Stomach (tissue), 4 donors: ENCODE data around the gene PCDH9.

ENCODE experiments used
- CTCF ChIP-seq, 7 experiments: fragments of 450-650 bp in 4 of 7; fragments of 200-600 bp in 3 of 7; sonication (generic) in 3 of 7; IDR thresholded peaks; one replicate each; pipeline ENCODE4 v1.5.1; 2016 to 2019; ENCODE audit warnings: antibody characterized with exemption in 7 of 7, control low read depth in 2 of 7, mild to moderate bottlenecking in 1 of 7
- EP300 ChIP-seq: sonication (generic); formaldehyde crosslinking; IDR thresholded peaks from one replicate; pipeline ENCODE4 v1.6.1; 2017; ENCODE audit warnings: antibody characterized with exemption
- POLR2A ChIP-seq, 4 donors: fragments of 450-650 bp; IDR thresholded peaks; one replicate each; pipeline ENCODE4 v1.6.1; 2016; ENCODE audit warnings: antibody characterized with exemption in 4 of 4, control low read depth in 2 of 4, mild to moderate bottlenecking in 1 of 4, moderate library complexity in 1 of 4
- POLR2AphosphoS5 ChIP-seq, 3 donors: sonication (generic); formaldehyde crosslinking; IDR thresholded peaks; one replicate each; pipeline ENCODE4 v1.6.1; 2016; ENCODE audit warnings: antibody characterized with exemption in 3 of 3

GRCh38 chr13:66803808-66804456 is 426.2 kb downstream of the PCDH9 start:
- TF ChIP-seq POLR2A (IDR thresholded peaks at IDR 0.05) (no peak), POLR2AphosphoS5 (IDR thresholded peaks at IDR 0.05) (no peak), CTCF (IDR thresholded peaks at IDR 0.05) (no peak), EP300 (no peak)
